Neuronal stem cell (in vitro differentiated cells): ENCODE data around the gene ZNF423.

Experiments used
- DNase-seq: peaks from one replicate; pipeline ENCODE4 v3.0.0-alpha.2; 2013; ENCODE audit warnings: low spot score
- H2AFZ ChIP-seq: one replicate; pipeline ENCODE4 v1.6.1; 2013; ENCODE audit warnings: mild to moderate bottlenecking, low read length, inconsistent platforms
- H2AK5ac ChIP-seq: 2 replicates; pipeline ENCODE4 v1.6.1; 2013; ENCODE audit warnings: low read depth, mild to moderate bottlenecking, inconsistent platforms, low read length, moderate library complexity, mixed read lengths
- H2BK120ac ChIP-seq: 2 replicates; pipeline ENCODE4 v1.6.1; 2013; ENCODE audit warnings: low read depth, mild to moderate bottlenecking, inconsistent platforms, low read length, moderate library complexity, mixed read lengths
- H2BK12ac ChIP-seq: one replicate; pipeline ENCODE4 v1.6.1; 2013; ENCODE audit warnings: low read length, inconsistent platforms
- H2BK15ac ChIP-seq: 2 replicates; pipeline ENCODE4 v1.6.1; 2013; ENCODE audit warnings: mild to moderate bottlenecking, low read length, inconsistent platforms, mixed read lengths
- H2BK5ac ChIP-seq: one replicate; pipeline ENCODE4 v1.6.1; 2013; ENCODE audit warnings: inconsistent platforms, mild to moderate bottlenecking, low read length, moderate library complexity
- H3K14ac ChIP-seq: one replicate; pipeline ENCODE4 v1.6.1; 2013; ENCODE audit warnings: low read length, inconsistent platforms
- H3K18ac ChIP-seq: 2 replicates; pipeline ENCODE4 v1.6.1; 2013; ENCODE audit warnings: low read length, inconsistent platforms
- H3K23ac ChIP-seq: 2 replicates; pipeline ENCODE4 v1.6.1; 2013; ENCODE audit warnings: low read depth, mild to moderate bottlenecking, mixed read lengths, low read length, inconsistent platforms; ENCODE audit not compliant: poor library complexity
- H3K27ac ChIP-seq: replicated peaks from 3 replicates; pipeline ENCODE4 v1.5.1; 2013; ENCODE audit warnings: low read length, inconsistent platforms
- H3K27me3 ChIP-seq, 3 experiments: 2 replicates each; pipeline ENCODE4 v1.6.1; 2013; ENCODE audit warnings: low read length in 3 of 3, mild to moderate bottlenecking in 2 of 3, inconsistent platforms in 1 of 3, low read depth in 1 of 3, mixed read lengths in 1 of 3, moderate library complexity in 1 of 3; ENCODE audit not compliant: control insufficient read depth in 3 of 3, insufficient read depth in 3 of 3
- H3K36me3 ChIP-seq, 2 donors: replicated peaks in 1 of 2; 2 replicates each; pipeline ENCODE4 v1.6.1; 2013; ENCODE audit warnings: low read length in 2 of 2; ENCODE audit not compliant: control insufficient read depth in 2 of 2, insufficient read depth in 2 of 2
- H3K4ac ChIP-seq: 2 replicates; pipeline ENCODE4 v1.6.1; 2013; ENCODE audit warnings: inconsistent platforms, mild to moderate bottlenecking, low read length, moderate library complexity
- H3K4me1 ChIP-seq, 2 donors: 1 replicate in 1 of 2; 2 replicates in 1 of 2; pipeline ENCODE4 v1.6.1; 2013; ENCODE audit warnings: low read length in 2 of 2, low read depth in 1 of 2; ENCODE audit not compliant: control insufficient read depth in 2 of 2, insufficient read depth in 1 of 2
- H3K4me2 ChIP-seq: one replicate; pipeline ENCODE4 v1.6.1; 2013; ENCODE audit warnings: mild to moderate bottlenecking, low read length, inconsistent platforms; ENCODE audit not compliant: insufficient read depth, poor library complexity, severe bottlenecking
- H3K4me3 ChIP-seq, 2 donors: 2 replicates each; pipeline ENCODE4 v1.5.1; 2013; ENCODE audit warnings: low read length in 2 of 2, mild to moderate bottlenecking in 2 of 2, inconsistent platforms in 1 of 2, moderate library complexity in 1 of 2
- H3K79me1 ChIP-seq: one replicate; pipeline ENCODE4 v1.6.1; 2013; ENCODE audit warnings: low read depth, mild to moderate bottlenecking, inconsistent platforms, low read length, moderate library complexity
- H3K9ac ChIP-seq: one replicate; pipeline ENCODE4 v1.6.1; 2013; ENCODE audit warnings: mild to moderate bottlenecking, low read depth, low read length, inconsistent platforms; ENCODE audit not compliant: poor library complexity
- H3K9me3 ChIP-seq, 2 donors: replicated peaks in 1 of 2; 2 replicates each; pipeline versions ENCODE3 to v1.6.1; 2013; ENCODE audit warnings: low read length in 2 of 2, mild to moderate bottlenecking in 2 of 2, inconsistent platforms in 1 of 2, low read depth in 1 of 2, mixed read lengths in 1 of 2, moderate library complexity in 1 of 2; ENCODE audit not compliant: control insufficient read depth in 2 of 2, insufficient read depth in 1 of 2
- H4K8ac ChIP-seq: one replicate; pipeline ENCODE4 v1.6.1; 2013; ENCODE audit warnings: low read depth, mild to moderate bottlenecking, inconsistent platforms, low read length, moderate library complexity
- H4K91ac ChIP-seq: one replicate; pipeline ENCODE4 v1.6.1; 2013; ENCODE audit warnings: low read length, low read depth, mild to moderate bottlenecking, inconsistent platforms; ENCODE audit not compliant: poor library complexity
- WGBS, 2 donors: extraction: QIAGEN DNeasy Blood & Tissue Kit; methylation state at CpG; one replicate each; pipeline ENCODE4 v1.1.7; 2013; ENCODE audit warnings: missing lambda C conversion rate in 2 of 2, mixed read lengths in 1 of 2; ENCODE audit not compliant: insufficient read length in 2 of 2, insufficient replicate concordance in 1 of 2; ENCODE audit errors: extremely low coverage in 2 of 2; 5-methylcytosine and 5-hydroxymethylcytosine counted together

The ZNF423 gene

DNA sequence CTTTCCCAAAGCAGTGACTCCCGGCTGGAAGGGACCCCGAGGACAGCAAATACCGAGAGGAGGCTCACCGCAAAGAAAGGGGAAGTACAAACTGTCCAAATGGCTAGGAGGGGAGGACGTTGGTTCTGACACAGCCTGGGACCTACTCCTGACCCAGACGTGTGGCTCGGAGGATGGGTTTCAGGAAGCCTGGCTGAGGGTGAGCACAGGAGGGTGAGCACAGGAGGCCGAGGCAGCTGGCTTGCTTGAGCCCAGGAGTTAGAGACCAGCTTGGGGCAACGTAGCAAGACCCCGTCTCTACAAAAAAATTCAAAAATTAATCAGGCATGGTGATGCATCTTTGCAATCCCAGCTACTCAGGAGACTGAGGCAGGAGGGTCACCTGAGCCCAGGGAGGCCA lies 399.1 kb downstream of the ZNF423 start:
- Histone ChIP-seq H2AFZ (no peak overlapping the region), H3K27me3 (peaks cover 0 to 42% (median 0%) of the 10 kb centered on the region in 3 experiments), H3K9ac (no peak overlapping the region), H3K27ac (no peak overlapping the region), H3K4me1 (peaks cover 0 to 15% of the 10 kb centered on the region in 2 donors), H4K8ac (no peak overlapping the region), H4K91ac (peak overlapping the region; percentile 24), H3K4ac (no peak overlapping the region), H2BK120ac (no peak overlapping the region), H3K36me3 (no peaks in the 10 kb centered on the region), H3K79me1 (no peaks in the 10 kb centered on the region), H3K4me2 (no peak overlapping the region), H2AK5ac (peak overlapping the region; percentile 32), H3K4me3 (no peak overlapping the region), H3K9me3 (no peaks in the 10 kb centered on the region), H3K14ac (no peak overlapping the region), H2BK12ac (no peak overlapping the region), H2BK15ac (no peak overlapping the region), H3K18ac (no peak overlapping the region), H3K23ac (peak overlapping the region; percentile 27), H2BK5ac (no peak overlapping the region)
- no CpG with 5 or more reads among the region's 10 CpGs for WGBS, 2 donors
- no peak for DNase-seq

DNA sequence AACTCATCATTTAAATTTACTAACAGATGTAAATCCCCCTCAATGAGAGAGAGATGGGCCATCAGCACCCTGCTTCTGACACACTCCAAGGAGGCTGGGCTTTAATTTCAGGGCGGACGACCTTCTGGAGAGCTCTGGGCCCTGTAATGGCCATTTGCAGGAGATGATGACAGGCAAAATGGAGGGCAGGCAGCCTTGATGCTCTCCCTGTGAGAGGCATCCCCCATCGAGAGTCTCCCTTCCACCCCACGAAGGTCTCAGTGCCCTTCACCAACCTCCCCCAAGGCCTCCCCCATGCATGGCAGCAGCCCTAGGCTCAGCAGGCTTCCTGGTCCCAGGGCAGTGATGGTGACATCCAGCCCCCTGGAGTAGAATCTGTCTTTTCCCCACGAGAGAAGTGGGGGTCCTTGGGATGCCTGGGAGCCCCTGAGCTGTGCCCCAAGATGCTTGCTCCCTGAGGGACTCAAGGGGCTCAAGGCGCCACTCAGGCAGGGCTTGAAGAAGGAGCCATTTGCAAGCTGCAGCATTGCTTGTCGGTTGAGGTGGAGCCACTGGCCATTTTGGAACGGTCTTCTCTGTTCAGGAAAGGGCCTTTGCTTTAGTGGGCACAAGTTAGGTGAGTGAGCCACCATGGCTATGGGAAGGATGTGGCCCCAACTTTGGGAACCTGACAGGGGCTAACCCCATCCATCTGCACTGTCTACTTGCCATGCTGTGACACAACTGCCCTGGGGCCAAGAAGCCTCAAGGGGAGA lies 399.7 kb downstream of the ZNF423 start:
- peaks cover 0 to 9% of the 10 kb centered on the region in 2 donors for H3K4me1 ChIP-seq
- no peak overlapping the region for H3K4me3 ChIP-seq
- DNase-seq = no peak
- H2BK5ac ChIP-seq = peak overlapping the region; percentile 7
- no peaks in the 10 kb centered on the region for H3K9me3 ChIP-seq
- H3K23ac ChIP-seq = no peak overlapping the region
- H2AFZ ChIP-seq = no peak overlapping the region
- H4K8ac ChIP-seq = no peak overlapping the region
- no peak overlapping the region for H3K27ac ChIP-seq
- H3K9ac ChIP-seq = no peak overlapping the region
- no peak overlapping the region for H4K91ac ChIP-seq
- H2BK120ac ChIP-seq = no peak overlapping the region
- H3K36me3 ChIP-seq = no peaks in the 10 kb centered on the region
- H2BK15ac ChIP-seq = peak overlapping the region; percentile 72
- no CpG with 5 or more reads among the region's 8 CpGs for WGBS, 2 donors
- H3K4me2 ChIP-seq = no peak overlapping the region
- H3K27me3 ChIP-seq = peaks cover 0 to 43% (median 0%) of the 10 kb centered on the region in 3 experiments
- H3K79me1 ChIP-seq = no peaks in the 10 kb centered on the region
- H2AK5ac ChIP-seq = peak overlapping the region; percentile 32
- no peak overlapping the region for H3K14ac ChIP-seq
- H2BK12ac ChIP-seq = no peak overlapping the region
- H3K18ac ChIP-seq = peak overlapping the region; percentile 0
- H3K4ac ChIP-seq = no peak overlapping the region

- no peak overlapping the region for H4K8ac ChIP-seq
- no peak overlapping the region for H3K4me2 ChIP-seq
- H3K4me3 ChIP-seq = no peak overlapping the region
- no peaks in the 10 kb centered on the region for H3K9me3 ChIP-seq
- no peak overlapping the region for H3K23ac ChIP-seq
- no peaks in the 10 kb centered on the region for H3K79me1 ChIP-seq
- H2BK12ac ChIP-seq = no peak overlapping the region
- H3K18ac ChIP-seq = peak overlapping the region; percentile 51
- no peak for DNase-seq
- H3K4me1 ChIP-seq = peaks cover 0 to 5% of the 10 kb centered on the region in 2 donors
- H3K9ac ChIP-seq = no peak overlapping the region
- H2BK15ac ChIP-seq = peak overlapping the region; percentile 41
- no peak overlapping the region for H3K27ac ChIP-seq
- H2BK120ac ChIP-seq = no peak overlapping the region
- no peaks in the 10 kb centered on the region for H3K36me3 ChIP-seq
- no peak overlapping the region for H2AFZ ChIP-seq
- H4K91ac ChIP-seq = no peak overlapping the region
- H3K14ac ChIP-seq = no peak overlapping the region
- H2BK5ac ChIP-seq = no peak overlapping the region
- WGBS, 2 donors = no CpG with 5 or more reads among the region's 11 CpGs
- H2AK5ac ChIP-seq = peak overlapping the region; percentile 74
- no peak overlapping the region for H3K4ac ChIP-seq
- H3K27me3 ChIP-seq = peaks cover 0 to 44% (median 0%) of the 10 kb centered on the region in 3 experiments
These were observed 400.5 kb downstream of the ZNF423 start for GRCh38 chr16:49455181-49455990.
